NCI-H2171 (cell line): ENCODE results near the gene PRPH2.
A peak's percentile ranks its signal among the peaks of the same experiment; 100 is the strongest.
"Not testable (repeated sequence)": the region's sequence is repeated elsewhere in the genome, so short reads cannot be mapped to it uniquely, and the experiment has no call there.

Source experiments
- DNase-seq: peaks from one replicate; lab custom pipeline; 2025; lab: John Stamatoyannopoulos, UW

The PRPH2 gene

GRCh38 chr6:42742116-42742894 lies 19.9 kb upstream of the PRPH2 start:
- peak; percentile 91 for DNase-seq

GRCh38 chr6:42740725-42741124 lies 18.3 kb upstream of the PRPH2 start:
- DNase-seq = no peak

- no peak for DNase-seq
Measured at GRCh38 chr6:42735976-42736375, 13.6 kb upstream of the PRPH2 start.

- DNase-seq = not testable (repeated sequence)
Measured at GRCh38 chr6:42733867-42734481, 11.6 kb upstream of the PRPH2 start.

- no peak for DNase-seq
Measured at GRCh38 chr6:42729731-42730130, 7.3 kb upstream of the PRPH2 start.

GRCh38 chr6:42727627-42728026 lies 5.2 kb upstream of the PRPH2 start:
- DNase-seq = no peak

GRCh38 chr6:42727087-42727611 lies 4.8 kb upstream of the PRPH2 start:
- no peak for DNase-seq

- peak; percentile 75 for DNase-seq
Measured at GRCh38 chr6:42726485-42727086, 4.2 kb upstream of the PRPH2 start.

GRCh38 chr6:42726026-42726425 lies 3.6 kb upstream of the PRPH2 start:
- no peak for DNase-seq

GRCh38 chr6:42724825-42725224 lies 2.4 kb upstream of the PRPH2 start:
- no peak for DNase-seq

- DNase-seq = no peak
Measured at GRCh38 chr6:42720739-42721138, 1.7 kb downstream of the PRPH2 start.

- no peak for DNase-seq
Measured at GRCh38 chr6:42715871-42716270, 6.5 kb downstream of the PRPH2 start.

GRCh38 chr6:42714098-42714761 lies 8.2 kb downstream of the PRPH2 start:
- no peak for DNase-seq

- DNase-seq = no peak
Measured at GRCh38 chr6:42711930-42712329, 10.5 kb downstream of the PRPH2 start.

GRCh38 chr6:42710316-42710715 lies 12.1 kb downstream of the PRPH2 start:
- no peak for DNase-seq

- DNase-seq = no peak
Measured at GRCh38 chr6:42709871-42710270, 12.5 kb downstream of the PRPH2 start.

GRCh38 chr6:42708096-42708495 lies 14.3 kb downstream of the PRPH2 start:
- no peak for DNase-seq

- no peak for DNase-seq
Measured at GRCh38 chr6:42707595-42707994, 14.8 kb downstream of the PRPH2 start.

GRCh38 chr6:42704937-42705374 lies 17.4 kb downstream of the PRPH2 start:
- no peak for DNase-seq

GRCh38 chr6:42704251-42704936 lies 18.0 kb downstream of the PRPH2 start:
- DNase-seq = no peak

- DNase-seq = not testable (repeated sequence)
Measured at GRCh38 chr6:42702786-42703185, 19.6 kb downstream of the PRPH2 start.

- no peak for DNase-seq
Measured at GRCh38 chr6:42702200-42702599, 20.2 kb downstream of the PRPH2 start.
